ENCODE data around the gene HGFAC. TPM values are rescaled to one million over a fixed set of nuclear protein-coding genes. Genes with fewer than 3 reads are reported as not detected.

HGFAC gene
- total and polyA plus RNA-seq, 10 of the 15 experiments (the other 5 are each of a cell fraction or from before 2014, with no cell fraction given), result 0.38 TPM; not detected in 9

DNA sequence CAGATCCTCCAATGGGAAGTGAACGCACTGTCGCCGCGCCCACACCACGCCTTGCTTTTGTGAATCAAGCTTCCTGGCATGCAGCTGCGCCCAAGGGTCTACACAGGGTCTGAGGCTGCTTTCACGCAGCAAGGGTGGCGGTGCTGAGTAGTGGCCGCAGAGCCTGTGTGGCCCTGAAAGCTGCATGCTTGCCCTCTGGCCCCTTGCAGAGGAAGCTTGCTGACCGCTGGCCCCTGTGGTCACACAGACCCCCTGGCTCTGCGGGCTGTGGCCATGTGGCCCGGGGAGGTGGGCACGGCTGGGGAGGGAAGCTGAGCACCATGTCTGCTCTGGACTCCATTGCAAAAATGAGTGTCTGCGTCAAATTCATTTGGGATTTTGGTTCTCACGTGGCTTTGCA, 30.1 kb downstream of the HGFAC start (continued):
- TF ChIP-seq SUPT20H (IDR thresholded peaks at IDR 0.05; ENCODE audit: borderline replicate concordance, control insufficient read depth, low read depth, low read length), result no peak

DNA sequence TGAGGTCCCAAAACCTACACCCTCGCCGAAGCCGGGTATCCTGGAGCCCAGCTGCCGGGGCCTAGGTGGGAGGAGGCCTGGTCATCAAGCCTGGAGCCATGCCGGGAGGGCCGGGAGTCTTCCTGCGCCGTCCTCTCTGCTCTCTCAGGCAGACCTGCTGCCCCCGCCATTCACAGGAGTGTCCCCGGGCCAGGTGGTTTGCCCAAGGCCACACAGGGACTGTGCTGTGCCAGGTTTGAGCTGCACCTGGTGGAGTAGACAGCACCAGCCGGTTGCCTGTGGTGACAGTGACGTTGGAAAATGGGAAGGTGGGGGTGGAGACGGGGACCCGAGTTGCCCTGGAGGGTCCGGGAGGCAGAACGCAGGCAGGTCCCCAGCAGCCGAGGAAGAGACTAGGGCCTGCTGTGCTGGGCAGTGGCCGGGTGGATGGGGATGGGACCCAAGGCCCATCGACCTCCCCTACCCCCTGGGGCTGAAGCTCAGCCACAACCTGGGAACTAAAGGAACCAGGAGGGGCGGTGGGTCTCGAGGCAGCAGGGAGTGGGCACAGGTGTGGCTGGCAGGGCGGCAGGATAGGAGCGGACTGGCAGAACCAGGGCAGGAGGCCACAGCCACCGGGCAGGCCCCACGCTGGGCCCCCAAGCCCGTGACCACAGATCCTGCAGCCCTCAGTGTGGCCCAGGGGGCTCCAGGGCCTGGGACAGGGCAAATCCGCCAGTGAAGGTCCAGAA, 30.8 kb downstream of the HGFAC start:
- Histone ChIP-seq H3K9ac (ENCODE audit: control insufficient read depth, insufficient read depth, low read length) (no peak overlapping the region), H3K9me3 (replicated peaks; ENCODE audit: control insufficient read depth, insufficient read depth, low read length) (no peaks in the 10 kb centered on the region; the same call in 2 of the 3 replicates), H3K27ac (ENCODE audit: control insufficient read depth, insufficient read depth) (no peak overlapping the region), H3K36me3 (ENCODE audit: control insufficient read depth in 2 of 2, insufficient read depth in 2 of 2, low read length in 1 of 2) (no peaks in the 10 kb centered on the region), H3K4me2 (ENCODE audit: control insufficient read depth, insufficient read depth) (no peak overlapping the region), H4K20me1 (ENCODE audit: control insufficient read depth, insufficient read depth) (no peaks in the 10 kb centered on the region), H3K79me2 (ENCODE audit: control insufficient read depth, insufficient read depth, low read length) (no peaks in the 10 kb centered on the region), H2AFZ (ENCODE audit: control insufficient read depth, low read depth, low read length) (no peak overlapping the region), H3K4me3 (no peak overlapping the region), H3K27me3 (replicated peaks in 1 of 2; ENCODE audit: control insufficient read depth in 2 of 2, insufficient read depth in 2 of 2, low read length in 1 of 2) (no peaks in the 10 kb centered on the region; a peak in 1 of 4 replicates), H3K4me1 (ENCODE audit: control insufficient read depth, insufficient read depth, low read length) (no peaks in the 10 kb centered on the region)
- 31% methylated on average over 27 of the region's 27 CpGs for WGBS (ENCODE audit: insufficient coverage, insufficient replicate concordance, low lambda C conversion rate, missing lambda C conversion rate)
- ATAC-seq (no peak), FAIRE-seq (no peak), DNase-seq (ENCODE audit: low read depth, low spot score) (no peak)
- in situ Hi-C loops (cut with MboI) (no loop called here), intact Hi-C loops (cut with micrococcal nuclease; ENCODE audit: unreplicated experiment) (no loop called here)
- POLR2A ChIA-PET, result no interaction called here
- BruUV-seq (replicated peaks), result no TSS peak
- SMC1A ChIA-PET (ENCODE audit: uncharacterized antibody, unreplicated experiment), result no interaction called here
- TF ChIP-seq DPF2 (IDR thresholded peaks at IDR 0.05), result no peak
- no peak for TF ChIP-seq SUPT20H (IDR thresholded peaks at IDR 0.05; ENCODE audit: borderline replicate concordance, control insufficient read depth, low read depth, low read length)
- TF ChIP-seq, protein P1, sequence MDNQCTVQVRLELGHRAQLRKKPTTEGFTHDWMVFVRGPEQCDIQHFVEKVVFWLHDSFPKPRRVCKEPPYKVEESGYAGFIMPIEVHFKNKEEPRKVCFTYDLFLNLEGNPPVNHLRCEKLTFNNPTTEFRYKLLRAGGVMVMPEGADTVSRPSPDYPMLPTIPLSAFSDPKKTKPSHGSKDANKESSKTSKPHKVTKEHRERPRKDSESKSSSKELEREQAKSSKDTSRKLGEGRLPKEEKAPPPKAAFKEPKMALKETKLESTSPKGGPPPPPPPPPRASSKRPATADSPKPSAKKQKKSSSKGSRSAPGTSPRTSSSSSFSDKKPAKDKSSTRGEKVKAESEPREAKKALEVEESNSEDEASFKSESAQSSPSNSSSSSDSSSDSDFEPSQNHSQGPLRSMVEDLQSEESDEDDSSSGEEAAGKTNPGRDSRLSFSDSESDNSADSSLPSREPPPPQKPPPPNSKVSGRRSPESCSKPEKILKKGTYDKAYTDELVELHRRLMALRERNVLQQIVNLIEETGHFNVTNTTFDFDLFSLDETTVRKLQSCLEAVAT (IDR thresholded peaks at IDR 0.05), result no peak
- TF ChIP-seq STAT1 (conservative IDR thresholded peaks at IDR 0.05), result no peak
- TF ChIP-seq CEBPB (IDR thresholded peaks at IDR 0.05; ENCODE audit: borderline replicate concordance in 1 of 2, low read depth in 2 of 2, low read length in 2 of 2), result no peak
- TF ChIP-seq ZSCAN29 (IDR thresholded peaks at IDR 0.05), result no peak
- TF ChIP-seq, protein P2, sequence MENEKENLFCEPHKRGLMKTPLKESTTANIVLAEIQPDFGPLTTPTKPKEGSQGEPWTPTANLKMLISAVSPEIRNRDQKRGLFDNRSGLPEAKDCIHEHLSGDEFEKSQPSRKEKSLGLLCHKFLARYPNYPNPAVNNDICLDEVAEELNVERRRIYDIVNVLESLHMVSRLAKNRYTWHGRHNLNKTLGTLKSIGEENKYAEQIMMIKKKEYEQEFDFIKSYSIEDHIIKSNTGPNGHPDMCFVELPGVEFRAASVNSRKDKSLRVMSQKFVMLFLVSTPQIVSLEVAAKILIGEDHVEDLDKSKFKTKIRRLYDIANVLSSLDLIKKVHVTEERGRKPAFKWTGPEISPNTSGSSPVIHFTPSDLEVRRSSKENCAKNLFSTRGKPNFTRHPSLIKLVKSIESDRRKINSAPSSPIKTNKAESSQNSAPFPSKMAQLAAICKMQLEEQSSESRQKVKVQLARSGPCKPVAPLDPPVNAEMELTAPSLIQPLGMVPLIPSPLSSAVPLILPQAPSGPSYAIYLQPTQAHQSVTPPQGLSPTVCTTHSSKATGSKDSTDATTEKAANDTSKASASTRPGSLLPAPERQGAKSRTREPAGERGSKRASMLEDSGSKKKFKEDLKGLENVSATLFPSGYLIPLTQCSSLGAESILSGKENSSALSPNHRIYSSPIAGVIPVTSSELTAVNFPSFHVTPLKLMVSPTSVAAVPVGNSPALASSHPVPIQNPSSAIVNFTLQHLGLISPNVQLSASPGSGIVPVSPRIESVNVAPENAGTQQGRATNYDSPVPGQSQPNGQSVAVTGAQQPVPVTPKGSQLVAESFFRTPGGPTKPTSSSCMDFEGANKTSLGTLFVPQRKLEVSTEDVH (IDR thresholded peaks at IDR 0.05; ENCODE audit: low read depth, partially characterized antibody), result no peak
- no peak for TF ChIP-seq SREBF1 (IDR thresholded peaks at IDR 0.05; ENCODE audit: low read length)
- TF ChIP-seq TCF7 (IDR thresholded peaks at IDR 0.05; ENCODE audit: borderline replicate concordance), result no peak
- TF ChIP-seq, protein P3, sequence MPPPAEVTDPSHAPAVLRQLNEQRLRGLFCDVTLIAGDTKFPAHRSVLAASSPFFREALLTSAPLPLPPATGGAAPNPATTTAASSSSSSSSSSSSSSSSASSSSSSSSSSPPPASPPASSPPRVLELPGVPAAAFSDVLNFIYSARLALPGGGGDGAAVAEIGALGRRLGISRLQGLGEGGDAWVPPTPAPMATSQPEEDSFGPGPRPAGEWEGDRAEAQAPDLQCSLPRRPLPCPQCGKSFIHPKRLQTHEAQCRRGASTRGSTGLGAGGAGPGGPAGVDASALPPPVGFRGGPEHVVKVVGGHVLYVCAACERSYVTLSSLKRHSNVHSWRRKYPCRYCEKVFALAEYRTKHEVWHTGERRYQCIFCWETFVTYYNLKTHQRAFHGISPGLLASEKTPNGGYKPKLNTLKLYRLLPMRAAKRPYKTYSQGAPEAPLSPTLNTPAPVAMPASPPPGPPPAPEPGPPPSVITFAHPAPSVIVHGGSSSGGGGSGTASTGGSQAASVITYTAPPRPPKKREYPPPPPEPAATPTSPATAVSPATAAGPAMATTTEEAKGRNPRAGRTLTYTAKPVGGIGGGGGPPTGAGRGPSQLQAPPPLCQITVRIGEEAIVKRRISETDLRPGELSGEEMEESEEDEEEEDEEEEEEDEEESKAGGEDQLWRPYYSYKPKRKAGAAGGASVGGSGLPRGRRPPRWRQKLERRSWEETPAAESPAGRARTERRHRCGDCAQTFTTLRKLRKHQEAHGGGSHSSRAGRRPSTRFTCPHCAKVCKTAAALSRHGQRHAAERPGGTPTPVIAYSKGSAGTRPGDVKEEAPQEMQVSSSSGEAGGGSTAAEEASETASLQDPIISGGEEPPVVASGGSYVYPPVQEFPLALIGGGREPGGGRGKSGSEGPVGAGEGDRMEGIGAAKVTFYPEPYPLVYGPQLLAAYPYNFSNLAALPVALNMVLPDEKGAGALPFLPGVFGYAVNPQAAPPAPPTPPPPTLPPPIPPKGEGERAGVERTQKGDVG (CRISPR knock-in tag; IDR thresholded peaks at IDR 0.05), result no peak
- TF ChIP-seq NR2F1 (conservative IDR thresholded peaks at IDR 0.05), result no peak
- TF ChIP-seq TCF3 (IDR thresholded peaks at IDR 0.05; ENCODE audit: borderline replicate concordance, insufficient read depth, low read depth, low read length), result no peak
- no peak for TF ChIP-seq RFX5 (IDR thresholded peaks at IDR 0.05; ENCODE audit: low read depth, low read length)
- CTCF ChIA-PET, result no interaction called here
- RAD21 ChIA-PET (ENCODE audit: unreplicated experiment), result no interaction called here

Data from GM12878 (cell line).